Measurements from ENCODE around the gene EVA1C.

The EVA1C gene

DNA sequence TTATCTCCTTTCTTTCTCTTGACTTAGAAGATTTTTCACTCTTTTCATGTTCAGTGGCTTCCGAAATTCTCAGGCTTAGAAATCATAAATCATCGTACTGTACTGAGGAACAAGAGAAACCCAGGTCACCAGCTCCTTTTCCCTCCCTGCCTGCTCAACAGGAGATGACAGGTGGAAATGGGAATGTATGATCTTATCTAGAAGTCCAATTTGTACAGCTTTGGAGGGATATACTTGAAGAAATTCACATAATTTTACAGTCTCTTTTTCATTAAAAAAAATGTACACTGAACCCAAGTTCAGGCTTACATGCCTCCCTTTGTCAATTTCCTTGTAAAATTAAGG lies 11.7 kb downstream of the EVA1C start:
- no peaks in the 10 kb centered on the region for H3K9me3 ChIP-seq (ENCODE audit: severe bottlenecking)
- peak overlapping the region; percentile 91 for H3K27ac ChIP-seq (ENCODE audit: poor library complexity, severe bottlenecking)
- H3K4me3 ChIP-seq (ENCODE audit: severe bottlenecking): no peak overlapping the region
- peaks cover 52% of the 10 kb centered on the region for H3K4me1 ChIP-seq (ENCODE audit: insufficient read depth, poor library complexity, severe bottlenecking)
- DNase-seq (ENCODE audit: low spot score) (no peak), ATAC-seq (ENCODE audit: low read depth) (no peak)
- peaks cover 13% of the 10 kb centered on the region for H3K36me3 ChIP-seq (ENCODE audit: low read depth)
- H3K27me3 ChIP-seq (ENCODE audit: insufficient read depth, poor library complexity, severe bottlenecking): no peaks in the 10 kb centered on the region
- TF ChIP-seq, protein P1, sequence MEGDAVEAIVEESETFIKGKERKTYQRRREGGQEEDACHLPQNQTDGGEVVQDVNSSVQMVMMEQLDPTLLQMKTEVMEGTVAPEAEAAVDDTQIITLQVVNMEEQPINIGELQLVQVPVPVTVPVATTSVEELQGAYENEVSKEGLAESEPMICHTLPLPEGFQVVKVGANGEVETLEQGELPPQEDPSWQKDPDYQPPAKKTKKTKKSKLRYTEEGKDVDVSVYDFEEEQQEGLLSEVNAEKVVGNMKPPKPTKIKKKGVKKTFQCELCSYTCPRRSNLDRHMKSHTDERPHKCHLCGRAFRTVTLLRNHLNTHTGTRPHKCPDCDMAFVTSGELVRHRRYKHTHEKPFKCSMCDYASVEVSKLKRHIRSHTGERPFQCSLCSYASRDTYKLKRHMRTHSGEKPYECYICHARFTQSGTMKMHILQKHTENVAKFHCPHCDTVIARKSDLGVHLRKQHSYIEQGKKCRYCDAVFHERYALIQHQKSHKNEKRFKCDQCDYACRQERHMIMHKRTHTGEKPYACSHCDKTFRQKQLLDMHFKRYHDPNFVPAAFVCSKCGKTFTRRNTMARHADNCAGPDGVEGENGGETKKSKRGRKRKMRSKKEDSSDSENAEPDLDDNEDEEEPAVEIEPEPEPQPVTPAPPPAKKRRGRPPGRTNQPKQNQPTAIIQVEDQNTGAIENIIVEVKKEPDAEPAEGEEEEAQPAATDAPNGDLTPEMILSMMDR (IDR thresholded peaks at IDR 0.05; ENCODE audit: poor library complexity, severe bottlenecking): no peak

DNA sequence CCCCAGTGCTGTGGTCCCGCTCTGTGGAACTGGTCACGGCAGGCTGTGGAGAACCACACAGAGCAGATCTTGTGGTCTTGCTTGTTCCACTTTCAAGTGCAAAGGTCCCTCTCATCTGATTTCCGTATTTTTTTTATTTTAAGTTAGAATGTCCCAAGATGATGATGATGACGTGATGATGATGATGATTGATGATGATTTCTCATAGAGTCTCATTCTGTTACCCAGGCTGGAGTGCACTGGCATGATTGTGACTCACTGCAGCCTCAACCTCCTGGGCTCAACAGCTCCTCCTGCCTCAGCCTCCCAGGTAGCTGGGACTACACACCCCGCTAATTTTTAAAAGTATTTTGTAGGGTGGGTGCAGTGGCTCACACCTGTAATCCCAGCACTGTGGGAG lies 12.2 kb downstream of the EVA1C start:
- no peak for DNase-seq (ENCODE audit: low spot score)
- Histone ChIP-seq H3K9me3 (ENCODE audit: severe bottlenecking) (no peaks in the 10 kb centered on the region), H3K27ac (ENCODE audit: poor library complexity, severe bottlenecking) (peak overlapping the region; percentile 91), H3K27me3 (ENCODE audit: insufficient read depth, poor library complexity, severe bottlenecking) (no peaks in the 10 kb centered on the region), H3K4me1 (ENCODE audit: insufficient read depth, poor library complexity, severe bottlenecking) (peaks cover 52% of the 10 kb centered on the region), H3K36me3 (ENCODE audit: low read depth) (peaks cover 11% of the 10 kb centered on the region), H3K4me3 (ENCODE audit: severe bottlenecking) (no peak overlapping the region)
- no peak for ATAC-seq (ENCODE audit: low read depth)
- TF ChIP-seq, protein P1 (IDR thresholded peaks at IDR 0.05; ENCODE audit: poor library complexity, severe bottlenecking): no peak

DNA sequence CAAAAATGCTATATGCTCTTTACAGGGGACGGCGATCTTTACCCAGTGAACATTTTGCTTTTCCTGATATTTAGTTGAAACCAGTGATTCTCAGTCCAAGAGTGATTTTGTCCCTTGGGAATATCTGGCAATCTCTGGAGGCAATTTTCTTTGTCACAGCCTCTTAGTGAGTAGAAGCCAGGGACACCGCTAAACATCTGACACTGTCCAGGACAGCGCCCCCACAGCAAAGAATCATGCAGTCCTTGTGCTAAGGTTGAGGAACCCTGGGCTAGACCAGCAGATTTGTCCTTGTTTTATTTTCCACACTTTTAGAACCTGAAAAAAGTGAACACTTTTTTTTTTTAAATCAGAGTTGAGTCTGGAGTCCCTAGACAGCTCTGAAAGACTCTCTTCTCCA lies 13.1 kb downstream of the EVA1C start:
- peaks cover 52% of the 10 kb centered on the region for H3K4me1 ChIP-seq (ENCODE audit: insufficient read depth, poor library complexity, severe bottlenecking)
- TF ChIP-seq, protein P1 (IDR thresholded peaks at IDR 0.05; ENCODE audit: poor library complexity, severe bottlenecking): no peak
- DNase-seq (ENCODE audit: low spot score): no peak
- no peak overlapping the region for H3K4me3 ChIP-seq (ENCODE audit: severe bottlenecking)
- H3K9me3 ChIP-seq (ENCODE audit: severe bottlenecking): no peaks in the 10 kb centered on the region
- peak overlapping the region; percentile 91 for H3K27ac ChIP-seq (ENCODE audit: poor library complexity, severe bottlenecking)
- H3K36me3 ChIP-seq (ENCODE audit: low read depth): peaks cover 11% of the 10 kb centered on the region
- ATAC-seq (ENCODE audit: low read depth): peak; percentile 4; the same call in 2 of the 3 replicates
- no peaks in the 10 kb centered on the region for H3K27me3 ChIP-seq (ENCODE audit: insufficient read depth, poor library complexity, severe bottlenecking)

DNA sequence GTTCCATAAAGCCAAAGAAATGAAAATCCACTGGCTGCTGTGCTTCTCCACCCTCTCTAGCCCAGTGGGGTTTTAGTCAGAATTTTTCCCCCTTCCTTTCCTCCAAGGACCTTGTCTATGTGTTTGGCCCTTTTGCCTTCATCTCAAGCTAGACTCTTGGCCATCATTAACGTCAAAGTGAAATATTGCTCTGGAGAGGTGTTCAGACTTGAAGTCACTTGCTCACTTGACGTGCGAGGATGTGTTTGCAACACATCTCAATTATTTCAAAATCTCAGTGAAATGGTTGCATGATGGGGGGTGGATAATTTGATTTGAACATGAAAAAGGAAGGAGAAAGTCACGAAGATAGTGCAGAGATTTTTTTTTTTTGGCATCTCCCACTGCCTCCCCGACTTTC lies 13.6 kb downstream of the EVA1C start:
- TF ChIP-seq, protein P1 (IDR thresholded peaks at IDR 0.05; ENCODE audit: poor library complexity, severe bottlenecking): no peak
- Histone ChIP-seq H3K4me3 (ENCODE audit: severe bottlenecking) (no peak overlapping the region), H3K4me1 (ENCODE audit: insufficient read depth, poor library complexity, severe bottlenecking) (peaks cover 52% of the 10 kb centered on the region), H3K36me3 (ENCODE audit: low read depth) (peaks cover 11% of the 10 kb centered on the region), H3K27me3 (ENCODE audit: insufficient read depth, poor library complexity, severe bottlenecking) (no peaks in the 10 kb centered on the region), H3K27ac (ENCODE audit: poor library complexity, severe bottlenecking) (peak overlapping the region; percentile 91), H3K9me3 (ENCODE audit: severe bottlenecking) (no peaks in the 10 kb centered on the region)
- ATAC-seq (ENCODE audit: low read depth) (peak; percentile 48), DNase-seq (ENCODE audit: low spot score) (no peak)

DNA sequence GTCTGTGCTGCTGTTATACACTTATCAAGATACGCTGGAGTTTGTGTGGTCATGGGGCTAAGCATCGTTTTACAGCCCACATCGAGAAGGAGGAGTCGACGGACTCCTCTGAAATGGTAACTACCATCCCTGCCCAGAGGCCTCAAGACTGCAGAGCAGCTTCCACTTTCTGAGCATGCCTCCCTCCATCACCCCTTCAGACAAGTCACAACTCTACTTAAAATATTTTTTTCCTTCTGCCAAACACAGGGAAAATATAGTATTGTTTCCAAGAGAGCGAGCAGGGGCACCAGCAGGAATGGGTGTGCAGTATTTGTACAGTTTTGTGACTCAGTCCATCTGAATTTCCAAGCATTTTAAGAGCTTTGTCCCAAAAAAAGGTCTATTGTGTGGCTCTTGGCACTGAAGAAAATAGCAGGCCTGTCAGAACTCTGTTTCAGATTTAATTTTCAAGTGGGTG lies 14.1 kb downstream of the EVA1C start:
- Histone ChIP-seq H3K4me1 (ENCODE audit: insufficient read depth, poor library complexity, severe bottlenecking) (peaks cover 52% of the 10 kb centered on the region), H3K36me3 (ENCODE audit: low read depth) (peaks cover 11% of the 10 kb centered on the region), H3K27ac (ENCODE audit: poor library complexity, severe bottlenecking) (peak overlapping the region; percentile 91), H3K4me3 (ENCODE audit: severe bottlenecking) (no peak overlapping the region), H3K9me3 (ENCODE audit: severe bottlenecking) (no peaks in the 10 kb centered on the region), H3K27me3 (ENCODE audit: insufficient read depth, poor library complexity, severe bottlenecking) (no peaks in the 10 kb centered on the region)
- no peak for DNase-seq (ENCODE audit: low spot score)
- TF ChIP-seq, protein P1 (IDR thresholded peaks at IDR 0.05; ENCODE audit: poor library complexity, severe bottlenecking): no peak
- peak; percentile 62 for ATAC-seq (ENCODE audit: low read depth)
